ENCODE data around the gene ALK.

DNA sequence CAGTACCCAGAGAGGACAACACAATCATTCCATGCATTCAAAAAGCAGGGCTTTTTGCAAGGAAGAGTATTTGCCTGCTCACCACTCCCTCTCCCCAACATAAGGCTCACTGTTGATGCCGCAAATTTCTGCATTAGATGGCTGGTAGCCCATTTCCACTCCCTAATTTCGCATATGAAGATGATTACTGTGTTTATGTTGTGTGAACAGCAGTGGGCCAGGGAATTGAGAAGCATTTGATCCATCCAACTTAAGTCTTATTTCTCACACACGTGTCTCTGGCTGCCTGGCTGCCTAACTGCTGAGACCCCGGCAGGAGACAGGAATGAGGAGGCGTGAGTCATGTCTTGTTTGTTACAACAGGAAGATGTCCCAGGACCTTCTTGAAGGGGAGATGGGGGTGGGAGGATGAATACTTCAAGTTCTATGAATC, 294.1 kb downstream of the ALK start:
- TF ChIP-seq, protein P1, sequence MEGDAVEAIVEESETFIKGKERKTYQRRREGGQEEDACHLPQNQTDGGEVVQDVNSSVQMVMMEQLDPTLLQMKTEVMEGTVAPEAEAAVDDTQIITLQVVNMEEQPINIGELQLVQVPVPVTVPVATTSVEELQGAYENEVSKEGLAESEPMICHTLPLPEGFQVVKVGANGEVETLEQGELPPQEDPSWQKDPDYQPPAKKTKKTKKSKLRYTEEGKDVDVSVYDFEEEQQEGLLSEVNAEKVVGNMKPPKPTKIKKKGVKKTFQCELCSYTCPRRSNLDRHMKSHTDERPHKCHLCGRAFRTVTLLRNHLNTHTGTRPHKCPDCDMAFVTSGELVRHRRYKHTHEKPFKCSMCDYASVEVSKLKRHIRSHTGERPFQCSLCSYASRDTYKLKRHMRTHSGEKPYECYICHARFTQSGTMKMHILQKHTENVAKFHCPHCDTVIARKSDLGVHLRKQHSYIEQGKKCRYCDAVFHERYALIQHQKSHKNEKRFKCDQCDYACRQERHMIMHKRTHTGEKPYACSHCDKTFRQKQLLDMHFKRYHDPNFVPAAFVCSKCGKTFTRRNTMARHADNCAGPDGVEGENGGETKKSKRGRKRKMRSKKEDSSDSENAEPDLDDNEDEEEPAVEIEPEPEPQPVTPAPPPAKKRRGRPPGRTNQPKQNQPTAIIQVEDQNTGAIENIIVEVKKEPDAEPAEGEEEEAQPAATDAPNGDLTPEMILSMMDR (IDR thresholded peaks at IDR 0.05), result no peak
- TF ChIP-seq POLR2A (IDR thresholded peaks at IDR 0.05), result no peak
